Measurements from ENCODE around the gene ARHGEF28.

DNA sequence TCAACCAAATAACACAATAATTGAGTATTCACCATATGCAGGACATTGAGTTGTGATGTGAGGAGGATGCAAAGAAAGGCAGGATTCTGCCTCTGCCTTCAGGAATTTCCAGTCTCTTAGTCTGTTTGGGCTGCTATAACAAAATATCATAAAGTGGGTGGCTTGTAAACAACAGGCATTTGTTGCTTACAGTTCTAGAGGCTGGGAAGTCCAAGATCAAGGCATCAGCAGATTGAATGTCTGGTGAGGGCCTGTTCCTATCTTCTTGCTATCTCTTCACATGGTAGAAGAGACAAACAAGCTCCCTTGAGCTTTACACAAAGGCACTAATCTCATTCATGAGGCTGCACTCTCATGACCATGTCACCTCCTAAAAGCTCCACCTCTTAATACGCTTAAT lies 360.7 kb downstream of the ARHGEF28 start:
- TF ChIP-seq, protein P1, sequence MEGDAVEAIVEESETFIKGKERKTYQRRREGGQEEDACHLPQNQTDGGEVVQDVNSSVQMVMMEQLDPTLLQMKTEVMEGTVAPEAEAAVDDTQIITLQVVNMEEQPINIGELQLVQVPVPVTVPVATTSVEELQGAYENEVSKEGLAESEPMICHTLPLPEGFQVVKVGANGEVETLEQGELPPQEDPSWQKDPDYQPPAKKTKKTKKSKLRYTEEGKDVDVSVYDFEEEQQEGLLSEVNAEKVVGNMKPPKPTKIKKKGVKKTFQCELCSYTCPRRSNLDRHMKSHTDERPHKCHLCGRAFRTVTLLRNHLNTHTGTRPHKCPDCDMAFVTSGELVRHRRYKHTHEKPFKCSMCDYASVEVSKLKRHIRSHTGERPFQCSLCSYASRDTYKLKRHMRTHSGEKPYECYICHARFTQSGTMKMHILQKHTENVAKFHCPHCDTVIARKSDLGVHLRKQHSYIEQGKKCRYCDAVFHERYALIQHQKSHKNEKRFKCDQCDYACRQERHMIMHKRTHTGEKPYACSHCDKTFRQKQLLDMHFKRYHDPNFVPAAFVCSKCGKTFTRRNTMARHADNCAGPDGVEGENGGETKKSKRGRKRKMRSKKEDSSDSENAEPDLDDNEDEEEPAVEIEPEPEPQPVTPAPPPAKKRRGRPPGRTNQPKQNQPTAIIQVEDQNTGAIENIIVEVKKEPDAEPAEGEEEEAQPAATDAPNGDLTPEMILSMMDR (IDR thresholded peaks at IDR 0.05 in 4 of 5, conservative IDR thresholded peaks at IDR 0.05 in 1 of 5), result no peak
- no peak for TF ChIP-seq POLR2A (IDR thresholded peaks at IDR 0.05)
